Retinal pigment epithelial cell (primary cell): ENCODE results near the gene FAM118A.

Experiments
- DNase-seq: peaks from one replicate; pipeline ENCODE4 v3.0.0-alpha.2; 2010; ENCODE audit warnings: low read depth
- H3K4me3 ChIP-seq: 2 replicates; pipeline ENCODE4 v1.5.1; 2011; ENCODE audit warnings: mild to moderate bottlenecking, low read length, control low read depth, moderate library complexity
- TF ChIP-seq, protein P1 (sequence below): conservative IDR thresholded peaks from 2 replicates; pipeline ENCODE4 v1.5.1; 2011; ENCODE audit warnings: low read depth, low read length, control low read depth, inconsistent platforms

FAM118A gene

DNA sequence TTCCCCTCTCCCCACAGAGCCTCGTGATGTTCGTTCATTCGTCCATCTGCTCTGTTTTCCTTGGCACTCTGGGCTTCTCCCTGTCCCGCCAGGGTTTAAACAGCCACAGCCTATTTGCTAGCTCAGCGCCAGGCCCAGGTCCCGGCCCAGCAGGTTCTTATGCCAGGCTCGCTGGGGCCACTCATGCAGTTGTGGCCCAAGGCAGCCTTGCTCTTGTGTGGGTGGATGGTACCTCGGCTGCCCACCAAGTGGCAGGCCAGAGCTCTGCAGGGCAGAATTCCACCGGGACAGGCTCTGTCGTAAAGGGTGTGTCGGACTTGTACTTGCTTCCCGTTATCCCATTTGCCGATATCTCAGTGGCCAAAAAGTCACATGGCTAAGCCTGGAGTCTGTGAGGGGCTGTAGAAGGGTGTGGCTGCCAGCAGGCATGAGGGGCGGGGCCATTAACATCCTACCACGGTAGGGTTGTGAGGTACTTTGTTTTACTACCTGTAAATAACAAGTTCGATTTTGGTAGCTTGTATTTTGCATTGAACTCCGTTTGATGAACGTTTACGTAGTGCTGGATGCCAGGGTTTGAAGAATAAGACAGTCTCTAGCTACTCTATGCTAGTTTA is 7.9 kb downstream of the FAM118A start:
- TF ChIP-seq, protein P1, sequence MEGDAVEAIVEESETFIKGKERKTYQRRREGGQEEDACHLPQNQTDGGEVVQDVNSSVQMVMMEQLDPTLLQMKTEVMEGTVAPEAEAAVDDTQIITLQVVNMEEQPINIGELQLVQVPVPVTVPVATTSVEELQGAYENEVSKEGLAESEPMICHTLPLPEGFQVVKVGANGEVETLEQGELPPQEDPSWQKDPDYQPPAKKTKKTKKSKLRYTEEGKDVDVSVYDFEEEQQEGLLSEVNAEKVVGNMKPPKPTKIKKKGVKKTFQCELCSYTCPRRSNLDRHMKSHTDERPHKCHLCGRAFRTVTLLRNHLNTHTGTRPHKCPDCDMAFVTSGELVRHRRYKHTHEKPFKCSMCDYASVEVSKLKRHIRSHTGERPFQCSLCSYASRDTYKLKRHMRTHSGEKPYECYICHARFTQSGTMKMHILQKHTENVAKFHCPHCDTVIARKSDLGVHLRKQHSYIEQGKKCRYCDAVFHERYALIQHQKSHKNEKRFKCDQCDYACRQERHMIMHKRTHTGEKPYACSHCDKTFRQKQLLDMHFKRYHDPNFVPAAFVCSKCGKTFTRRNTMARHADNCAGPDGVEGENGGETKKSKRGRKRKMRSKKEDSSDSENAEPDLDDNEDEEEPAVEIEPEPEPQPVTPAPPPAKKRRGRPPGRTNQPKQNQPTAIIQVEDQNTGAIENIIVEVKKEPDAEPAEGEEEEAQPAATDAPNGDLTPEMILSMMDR, result peak; percentile 41
- no peak for DNase-seq
- no peak overlapping the region for H3K4me3 ChIP-seq

DNA sequence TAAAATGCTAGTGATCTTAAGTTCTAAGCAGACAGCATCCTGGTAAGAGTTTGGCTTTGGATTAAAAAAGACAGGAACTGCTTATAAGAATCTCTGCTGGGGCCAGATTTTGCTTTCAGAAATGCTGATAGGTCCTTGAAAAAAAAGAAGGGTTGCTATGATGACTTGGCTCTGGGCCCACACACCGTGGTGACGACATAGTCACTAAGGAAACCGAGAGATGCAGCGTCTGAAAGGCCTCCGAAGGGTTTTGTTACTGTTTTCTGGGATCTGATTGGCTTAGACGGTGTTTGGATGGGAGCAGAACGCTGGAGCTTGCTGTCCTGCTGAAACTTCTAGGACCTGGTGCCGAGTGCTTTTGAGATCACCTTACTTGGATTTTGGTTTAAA is 8.4 kb downstream of the FAM118A start:
- peak; percentile 67 for DNase-seq
- H3K4me3 ChIP-seq, result peak overlapping the region; percentile 26
- TF ChIP-seq, protein P1, result no peak

DNA sequence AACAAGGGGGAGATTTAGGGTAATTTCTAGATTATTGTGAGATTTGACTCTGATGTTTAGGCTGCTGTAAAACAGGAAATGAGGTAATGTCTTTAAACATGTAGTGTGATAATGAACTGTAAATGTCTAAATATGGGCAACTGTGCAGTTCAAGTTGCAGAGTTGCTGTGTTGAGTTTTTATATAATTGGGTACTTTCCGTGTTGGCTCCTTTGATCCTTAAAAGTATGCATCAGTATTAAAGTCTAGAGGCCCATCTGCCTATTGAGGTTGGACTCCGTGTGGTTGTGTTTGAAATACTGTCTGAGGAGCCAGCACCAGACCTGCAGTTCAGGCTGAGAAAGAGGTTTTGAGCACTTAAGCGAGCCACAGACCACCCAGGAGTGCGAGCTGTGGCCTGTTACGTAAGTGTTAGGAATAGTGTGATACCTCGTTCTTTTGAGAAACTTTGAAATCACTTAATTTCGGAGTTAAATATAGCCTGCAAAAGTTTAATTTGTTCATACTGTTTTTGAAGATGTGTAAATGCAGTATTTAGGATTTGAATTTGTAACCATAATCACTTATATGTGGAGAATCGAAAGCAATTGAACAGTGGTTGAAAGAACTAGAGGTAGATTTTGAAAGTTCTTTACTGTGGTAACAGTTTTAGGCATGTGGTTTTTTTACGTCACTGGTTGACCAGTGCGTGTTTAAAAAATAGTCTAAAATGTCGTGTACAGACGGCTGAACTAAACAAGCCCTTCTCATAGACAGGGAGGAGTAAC is 9.0 kb downstream of the FAM118A start:
- DNase-seq, result no peak
- peak overlapping the region; percentile 26 for H3K4me3 ChIP-seq
- TF ChIP-seq, protein P1, result no peak

DNA sequence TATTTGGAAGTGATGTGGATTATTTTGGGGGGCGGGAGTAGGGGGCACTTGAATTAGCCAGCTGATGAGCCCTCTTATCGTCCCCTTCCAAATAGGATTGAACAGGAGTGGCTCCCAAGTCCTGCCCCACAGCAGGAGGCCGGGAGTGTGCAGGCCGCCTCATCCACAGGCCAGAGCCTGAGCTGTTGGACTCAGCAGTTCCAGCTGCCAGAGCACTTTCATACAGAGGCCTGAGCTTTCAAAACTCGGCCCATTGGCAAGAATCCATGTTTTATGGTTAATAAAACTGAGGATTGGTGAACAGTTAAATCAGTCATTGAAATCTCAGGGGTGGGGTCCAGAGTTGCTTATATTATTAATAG is 9.6 kb downstream of the FAM118A start:
- no peak overlapping the region for H3K4me3 ChIP-seq
- TF ChIP-seq, protein P1, result no peak
- DNase-seq, result no peak

DNA sequence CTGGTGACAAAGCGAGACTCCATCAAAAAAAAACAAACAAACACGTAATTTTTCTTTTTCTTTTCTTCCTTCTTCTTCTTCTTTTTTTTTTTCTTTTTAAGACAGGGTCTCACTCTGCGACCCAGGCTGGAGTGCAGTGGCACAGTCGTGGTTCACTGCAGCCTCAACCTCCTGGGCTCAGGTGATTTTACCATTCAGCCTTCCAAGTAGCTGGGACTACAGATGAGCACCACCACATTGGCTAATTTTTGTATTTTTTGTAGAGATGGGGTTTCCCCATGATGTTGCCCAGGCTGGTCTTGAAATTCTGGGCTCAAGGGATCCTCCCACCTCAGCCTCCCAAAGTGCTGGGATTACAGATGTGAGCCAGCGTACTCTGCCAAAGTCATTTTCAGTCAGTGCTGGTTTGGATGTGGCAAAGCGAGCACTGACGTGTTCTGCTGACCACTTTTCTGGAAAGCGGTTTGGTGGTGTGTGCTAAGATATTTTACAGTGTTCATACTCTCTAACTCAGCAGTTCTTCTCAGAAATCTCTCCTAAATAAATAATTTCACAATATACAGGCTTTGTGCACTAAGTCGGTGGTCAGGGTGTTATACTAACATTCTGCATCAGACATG is 10.7 kb downstream of the FAM118A start:
- no peak for DNase-seq
- H3K4me3 ChIP-seq, result no peak overlapping the region
- TF ChIP-seq, protein P1, result no peak

DNA sequence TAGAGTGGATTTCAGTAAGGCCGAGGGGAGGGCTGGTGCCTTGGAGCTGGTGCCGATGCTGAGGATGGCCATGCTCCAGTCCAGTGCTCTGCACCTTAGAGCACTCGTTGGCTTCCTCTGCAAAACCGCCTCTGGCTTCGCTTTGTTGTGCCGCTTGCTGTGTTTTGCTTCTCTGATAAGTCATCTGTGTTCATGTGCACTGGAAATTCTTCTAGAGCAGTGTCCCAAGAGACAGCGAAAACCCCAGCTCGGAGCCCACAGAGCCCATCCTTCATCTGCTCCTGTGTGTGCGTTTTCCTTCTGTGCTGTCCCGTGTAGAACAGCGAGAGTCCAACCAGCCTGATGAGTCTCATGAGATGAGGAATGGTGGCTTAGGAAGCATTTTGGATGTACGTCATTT is 12.1 kb downstream of the FAM118A start:
- no peak for DNase-seq
- TF ChIP-seq, protein P1, result no peak
- no peak overlapping the region for H3K4me3 ChIP-seq
